Measurements from ENCODE around the gene GBP5.
A peak's percentile ranks its signal among the peaks of the same experiment; 100 is the strongest.

GRCh38 chr1:89260566-89261255, 11.9 kb downstream of the GBP5 start:
- TF ChIP-seq CTCF (IDR thresholded peaks at IDR 0.05) (no peak), POLR2AphosphoS5 (IDR thresholded peaks at IDR 0.05) (peak in 1 of 2 donors; percentile 24)
